Uterus (tissue), 4 donors: ENCODE results near the gene RNF126. TPM values are rescaled to one million over a fixed set of nuclear protein-coding genes. Genes with fewer than 3 reads are reported as not detected.

Experiments used
- DNase-seq, 2 donors: peaks; one replicate each; pipeline ENCODE4 v3.0.0-alpha.2; 2019 to 2020
- H3K27ac ChIP-seq, 2 donors: fragments of 200-600 bp; sonication (generic); 1 replicate in 1 of 2; 2 replicates in 1 of 2; pipeline ENCODE4 v1.5.1; 2016 to 2018
- H3K27me3 ChIP-seq, 2 donors: fragments of 200-600 bp; sonication (generic); one replicate each; pipeline ENCODE4 v1.5.1; 2018 to 2019; ENCODE audit warnings: control low read depth in 1 of 2
- H3K36me3 ChIP-seq, 2 donors: fragments of 200-600 bp; sonication (generic); one replicate each; pipeline ENCODE4 v1.5.1; 2019; ENCODE audit warnings: control low read depth in 1 of 2
- H3K4me1 ChIP-seq, 2 donors: fragments of 200-600 bp; sonication (generic); one replicate each; pipeline ENCODE4 v1.5.1; 2018 to 2019; ENCODE audit warnings: control low read depth in 1 of 2
- H3K4me3 ChIP-seq, 2 donors: fragments of 200-600 bp; sonication (generic); 1 replicate in 1 of 2; 2 replicates in 1 of 2; pipeline ENCODE4 v1.5.1; 2018 to 2019; ENCODE audit warnings: mild to moderate bottlenecking in 1 of 2
- H3K9me3 ChIP-seq, 2 donors: fragments of 200-600 bp; sonication (generic); one replicate each; pipeline ENCODE4 v1.5.1; 2019; ENCODE audit warnings: control low read depth in 1 of 2
- CTCF ChIP-seq, 4 experiments: fragments of 200-600 bp in 2 of 4; fragments of 450-650 bp in 2 of 4; sonication (generic) in 2 of 4; IDR thresholded peaks; one replicate each; pipeline ENCODE4 v1.5.1; 2016 to 2019; ENCODE audit warnings: antibody characterized with exemption in 4 of 4, mild to moderate bottlenecking in 2 of 4, moderate library complexity in 1 of 4
- POLR2A ChIP-seq, 2 donors: fragments of 450-650 bp; IDR thresholded peaks; one replicate each; pipeline ENCODE4 v1.6.1; 2016; ENCODE audit warnings: antibody characterized with exemption in 2 of 2, mild to moderate bottlenecking in 1 of 2, moderate library complexity in 1 of 2
- intact Hi-C: fragments of 100-400 bp; cut with DNase I; formaldehyde crosslinking; loops from one replicate; pipeline ENCODE4 v1.15.1; 2023; ENCODE audit warnings: low total_unique reads
- total RNA-seq, 4 donors: library from RNA; depleted of rRNA in 3 of 4; stranded (reverse); fragments of >200 nt in 3 of 4; gene quantifications; one replicate each; pipeline versions ENCODE4 v1.1.0 to v1.2.4, GENCODE V29; 2014 to 2023
- donor health status: DM: yes; HTN: yes; CAD: no.

RNF126 gene
- total RNA-seq, 4 donors from 2014 or later: 9.5 to 44.3 (median 18.2) TPM

- Histone ChIP-seq H3K27ac (no peak overlapping the region), H3K36me3 (no peaks in the 10 kb centered on the region), H3K4me1 (peaks cover 0 to 39% of the 10 kb centered on the region in 2 donors), H3K27me3 (no peaks in the 10 kb centered on the region), H3K9me3 (no peaks in the 10 kb centered on the region), H3K4me3 (no peak overlapping the region)
- TF ChIP-seq CTCF (IDR thresholded peaks at IDR 0.05) (no peak), POLR2A (IDR thresholded peaks at IDR 0.05) (no peak)
- no peak for DNase-seq
- intact Hi-C loops: no loop called here
Observed at GRCh38 chr19:656751-657559, 6.1 kb downstream of the RNF126 start.

DNA sequence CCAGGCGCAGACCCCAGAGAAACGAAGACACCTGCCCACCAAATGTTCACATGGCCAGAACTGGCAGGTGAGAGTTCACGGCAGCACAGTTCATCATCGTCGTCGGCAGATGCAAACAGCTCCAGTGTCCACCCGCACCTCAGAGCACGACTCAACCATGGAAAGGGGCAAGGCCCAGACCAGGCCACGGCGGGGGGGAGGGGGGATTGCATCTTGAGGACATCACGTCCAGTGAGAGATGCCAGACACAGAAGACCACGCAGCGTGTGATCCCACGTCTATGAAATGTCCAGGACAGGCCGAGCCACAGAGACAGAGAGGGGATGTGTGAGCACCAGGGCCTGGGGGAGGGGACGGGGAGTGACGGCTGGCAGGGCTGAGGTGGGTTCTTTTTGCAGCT, 7.3 kb downstream of the RNF126 start:
- no peak overlapping the region for H3K27ac ChIP-seq

GRCh38 chr19:653425-653824, 9.6 kb downstream of the RNF126 start:
- no peak for DNase-seq
- TF ChIP-seq CTCF (IDR thresholded peaks at IDR 0.05) (no peak), POLR2A (IDR thresholded peaks at IDR 0.05) (no peak)
- H3K27me3 ChIP-seq: no peaks in the 10 kb centered on the region
- H3K27ac ChIP-seq: no peak overlapping the region
- no peaks in the 10 kb centered on the region for H3K9me3 ChIP-seq
- H3K4me1 ChIP-seq: peaks cover 0 to 13% of the 10 kb centered on the region in 2 donors
- no peaks in the 10 kb centered on the region for H3K36me3 ChIP-seq
- H3K4me3 ChIP-seq: no peak overlapping the region
- intact Hi-C loops: no loop called here

More for the DNA sequence above, 7.3 kb downstream of the RNF126 start:
- intact Hi-C loops: no loop called here
- DNase-seq: no peak
- Histone ChIP-seq H3K36me3 (no peaks in the 10 kb centered on the region), H3K9me3 (no peaks in the 10 kb centered on the region), H3K4me3 (no peak overlapping the region), H3K4me1 (peaks cover 0 to 30% of the 10 kb centered on the region in 2 donors), H3K27me3 (no peaks in the 10 kb centered on the region)
- TF ChIP-seq CTCF (IDR thresholded peaks at IDR 0.05): no peak
- TF ChIP-seq POLR2A (IDR thresholded peaks at IDR 0.05): no peak

GRCh38 chr19:652467-653389, 10.3 kb downstream of the RNF126 start:
- intact Hi-C loops: no loop called here
- H3K4me3 ChIP-seq: no peak overlapping the region
- H3K4me1 ChIP-seq: peaks cover 0 to 13% of the 10 kb centered on the region in 2 donors
- no peak for DNase-seq
- TF ChIP-seq POLR2A (IDR thresholded peaks at IDR 0.05): no peak
- no peak for TF ChIP-seq CTCF (IDR thresholded peaks at IDR 0.05)
- no peaks in the 10 kb centered on the region for H3K9me3 ChIP-seq
- H3K27me3 ChIP-seq: no peaks in the 10 kb centered on the region
- no peak overlapping the region for H3K27ac ChIP-seq
- no peaks in the 10 kb centered on the region for H3K36me3 ChIP-seq

GRCh38 chr19:651991-652390, 11.0 kb downstream of the RNF126 start:
- Histone ChIP-seq H3K27me3 (no peaks in the 10 kb centered on the region), H3K27ac (no peak overlapping the region), H3K36me3 (no peaks in the 10 kb centered on the region), H3K4me3 (no peak overlapping the region), H3K9me3 (no peaks in the 10 kb centered on the region), H3K4me1 (peaks cover 0 to 7% of the 10 kb centered on the region in 2 donors)
- DNase-seq: no peak
- intact Hi-C loops: no loop called here
- TF ChIP-seq POLR2A (IDR thresholded peaks at IDR 0.05) (no peak), CTCF (IDR thresholded peaks at IDR 0.05) (no peak)
